Putamen (tissue), 1 donor: Measurements from ENCODE around the gene CDYL.

Experiments
- DNase-seq: peaks from one replicate; pipeline ENCODE4 v3.0.0-alpha.2; 2016; ENCODE audit warnings: low spot score

CDYL gene

GRCh38 chr6:4964675-4965561 lies 188.7 kb downstream of the CDYL start:
- DNase-seq, result peak; percentile 24

GRCh38 chr6:4965562-4966389 lies 189.6 kb downstream of the CDYL start:
- DNase-seq, result no peak

- no peak for DNase-seq
These were observed 191.3 kb downstream of the CDYL start for GRCh38 chr6:4967301-4968030.

- DNase-seq, result no peak
These were observed 193.5 kb downstream of the CDYL start for GRCh38 chr6:4969609-4970285.

GRCh38 chr6:4970739-4971395 lies 194.7 kb downstream of the CDYL start:
- no peak for DNase-seq

- DNase-seq, result no peak
These were observed 195.6 kb downstream of the CDYL start for GRCh38 chr6:4971851-4972250.

- no peak for DNase-seq
These were observed 196.2 kb downstream of the CDYL start for GRCh38 chr6:4972438-4972837.

- no peak for DNase-seq
These were observed 197.2 kb downstream of the CDYL start for GRCh38 chr6:4973415-4973814.

GRCh38 chr6:4973982-4974745 lies 198.0 kb downstream of the CDYL start:
- peak; percentile 11 for DNase-seq

- DNase-seq, result no peak
These were observed 198.8 kb downstream of the CDYL start for GRCh38 chr6:4974962-4975361.

- DNase-seq, result no peak
These were observed 199.3 kb downstream of the CDYL start for GRCh38 chr6:4975506-4975905.

- no peak for DNase-seq
These were observed 201.3 kb downstream of the CDYL start for GRCh38 chr6:4977468-4977867.

GRCh38 chr6:4979426-4979825 lies 203.2 kb downstream of the CDYL start:
- DNase-seq, result no peak

GRCh38 chr6:4981761-4982160 lies 205.6 kb downstream of the CDYL start:
- no peak for DNase-seq

- DNase-seq, result no peak
These were observed 207.1 kb downstream of the CDYL start for GRCh38 chr6:4983322-4983721.

- no peak for DNase-seq
These were observed 210.8 kb downstream of the CDYL start for GRCh38 chr6:4986999-4987398.

GRCh38 chr6:4987432-4987831 lies 211.2 kb downstream of the CDYL start:
- DNase-seq, result no peak

GRCh38 chr6:4994741-4995140 lies 218.5 kb downstream of the CDYL start:
- no peak for DNase-seq

- no peak for DNase-seq
These were observed 221.7 kb downstream of the CDYL start for GRCh38 chr6:4997862-4998261.

GRCh38 chr6:4999586-4999985 lies 223.4 kb downstream of the CDYL start:
- DNase-seq, result no peak
